HL-60 (cell line): ENCODE results near the gene TMEM156.

Experiments used
- POLR2AphosphoS5 ChIP-seq: IDR thresholded peaks from 2 replicates; pipeline ENCODE4 v1.6.1; 2012; ENCODE audit warnings: low read depth
- TF ChIP-seq, protein P1 (sequence below): IDR thresholded peaks from one replicate; pipeline ENCODE4 v1.5.1; 2011; ENCODE audit warnings: low read length, control low read depth, inconsistent platforms; ENCODE audit not compliant: insufficient read depth

DNA sequence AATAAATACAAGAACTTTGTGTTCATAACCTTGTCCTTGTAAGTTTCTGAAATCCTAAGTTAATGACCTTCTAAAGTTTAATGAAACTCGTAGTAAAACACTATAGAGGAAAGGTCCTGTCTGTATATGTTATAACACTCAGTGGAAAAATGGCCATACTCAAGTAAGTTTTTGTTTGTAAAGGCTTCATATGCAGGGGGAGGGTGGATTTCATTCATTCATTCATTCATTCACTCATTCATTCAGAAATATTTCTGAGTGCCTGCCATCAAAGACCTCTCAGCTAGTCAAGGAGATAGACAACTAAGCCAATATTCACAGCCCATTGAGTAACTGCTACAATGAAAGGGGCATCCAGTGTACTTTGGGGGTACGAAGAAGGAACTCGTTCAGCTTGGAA is 6.9 kb upstream of the TMEM156 start:
- TF ChIP-seq, protein P1, sequence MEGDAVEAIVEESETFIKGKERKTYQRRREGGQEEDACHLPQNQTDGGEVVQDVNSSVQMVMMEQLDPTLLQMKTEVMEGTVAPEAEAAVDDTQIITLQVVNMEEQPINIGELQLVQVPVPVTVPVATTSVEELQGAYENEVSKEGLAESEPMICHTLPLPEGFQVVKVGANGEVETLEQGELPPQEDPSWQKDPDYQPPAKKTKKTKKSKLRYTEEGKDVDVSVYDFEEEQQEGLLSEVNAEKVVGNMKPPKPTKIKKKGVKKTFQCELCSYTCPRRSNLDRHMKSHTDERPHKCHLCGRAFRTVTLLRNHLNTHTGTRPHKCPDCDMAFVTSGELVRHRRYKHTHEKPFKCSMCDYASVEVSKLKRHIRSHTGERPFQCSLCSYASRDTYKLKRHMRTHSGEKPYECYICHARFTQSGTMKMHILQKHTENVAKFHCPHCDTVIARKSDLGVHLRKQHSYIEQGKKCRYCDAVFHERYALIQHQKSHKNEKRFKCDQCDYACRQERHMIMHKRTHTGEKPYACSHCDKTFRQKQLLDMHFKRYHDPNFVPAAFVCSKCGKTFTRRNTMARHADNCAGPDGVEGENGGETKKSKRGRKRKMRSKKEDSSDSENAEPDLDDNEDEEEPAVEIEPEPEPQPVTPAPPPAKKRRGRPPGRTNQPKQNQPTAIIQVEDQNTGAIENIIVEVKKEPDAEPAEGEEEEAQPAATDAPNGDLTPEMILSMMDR, result no peak
- no peak for TF ChIP-seq POLR2AphosphoS5
